Fibroblast of skin of right biceps (primary cell): ENCODE data around the gene PTGES2.

Experiments
- DNase-seq: peaks from one replicate; pipeline ENCODE4 v3.0.0-alpha.2; 2013

The PTGES2 gene

DNA sequence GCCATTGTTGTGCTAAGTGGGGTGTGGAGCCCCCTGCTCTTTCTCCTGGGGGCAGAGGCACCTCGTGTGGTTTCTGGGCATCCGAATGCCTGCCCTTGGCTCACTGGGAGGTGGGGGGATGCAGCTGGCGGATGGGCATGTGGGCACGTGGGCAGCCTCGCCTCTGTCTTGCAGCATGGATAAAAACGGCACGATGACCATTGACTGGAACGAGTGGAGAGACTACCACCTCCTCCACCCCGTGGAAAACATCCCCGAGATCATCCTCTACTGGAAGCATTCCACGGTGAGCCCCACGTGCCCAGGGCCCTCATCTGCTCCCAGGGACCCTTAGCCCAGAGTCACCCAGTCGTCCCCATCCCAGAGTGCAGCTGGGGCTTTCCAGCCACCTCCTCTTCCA, 25.3 kb downstream of the PTGES2 start:
- DNase-seq, result no peak

DNA sequence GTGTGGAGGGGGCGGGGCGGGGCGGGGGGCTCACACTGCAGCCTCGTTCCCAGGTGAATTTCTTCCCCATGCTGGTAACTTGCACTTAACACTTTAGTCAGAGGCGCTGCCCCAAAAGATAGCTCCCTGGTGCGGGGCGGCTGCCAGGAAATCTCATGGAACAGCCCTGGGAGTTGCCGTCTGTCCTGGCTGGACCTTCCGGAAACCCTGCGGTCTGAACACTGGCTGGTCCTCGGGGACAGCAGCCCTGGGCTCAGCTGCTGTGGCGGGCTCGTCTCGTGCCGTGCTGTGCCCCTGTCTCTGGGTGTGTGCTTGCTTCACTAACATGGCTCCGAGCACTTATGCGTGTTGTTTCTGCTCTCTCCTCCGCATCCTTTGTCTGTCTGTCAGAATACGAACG, 25.8 kb downstream of the PTGES2 start:
- no peak for DNase-seq

DNA sequence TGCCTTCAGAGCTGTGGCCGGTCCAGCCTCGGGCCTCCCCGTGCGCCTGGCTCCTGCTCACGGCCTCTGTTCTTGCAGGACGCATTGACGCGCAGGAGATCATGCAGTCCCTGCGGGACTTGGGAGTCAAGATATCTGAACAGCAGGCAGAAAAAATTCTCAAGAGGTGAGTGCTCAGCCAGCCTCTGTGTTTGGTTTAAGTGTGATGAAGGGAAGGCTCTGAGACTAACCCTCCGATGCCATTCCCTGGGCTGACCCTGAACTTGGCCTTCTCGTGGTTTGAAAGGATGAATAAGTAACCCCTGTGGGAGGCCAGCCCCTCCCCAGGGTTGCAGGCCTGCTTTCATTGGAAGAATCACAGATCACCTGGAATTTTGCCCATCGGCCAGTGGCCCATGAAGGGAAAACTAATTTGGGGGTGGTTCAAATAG, 26.3 kb downstream of the PTGES2 start:
- no peak for DNase-seq

DNA sequence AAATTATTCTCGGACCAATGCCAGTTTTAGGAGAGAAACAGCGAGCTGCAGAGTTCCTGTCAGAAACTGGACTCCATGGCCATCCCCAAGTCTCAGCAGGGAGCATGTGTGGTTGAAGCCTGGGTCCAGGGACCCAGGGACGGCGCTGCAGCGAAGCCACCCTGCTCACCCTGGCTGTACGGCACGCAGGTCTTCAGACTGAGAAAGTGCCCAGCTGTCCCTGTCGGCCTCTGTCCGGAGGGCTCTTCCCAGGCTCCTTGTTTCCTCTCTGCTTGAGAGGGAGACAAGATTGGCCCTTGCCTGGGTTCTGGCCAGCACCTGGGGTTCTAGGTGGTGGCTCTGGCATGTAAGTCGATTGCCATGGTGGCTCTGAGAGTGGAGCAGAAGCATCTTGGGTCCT, 26.9 kb downstream of the PTGES2 start:
- no peak for DNase-seq

DNA sequence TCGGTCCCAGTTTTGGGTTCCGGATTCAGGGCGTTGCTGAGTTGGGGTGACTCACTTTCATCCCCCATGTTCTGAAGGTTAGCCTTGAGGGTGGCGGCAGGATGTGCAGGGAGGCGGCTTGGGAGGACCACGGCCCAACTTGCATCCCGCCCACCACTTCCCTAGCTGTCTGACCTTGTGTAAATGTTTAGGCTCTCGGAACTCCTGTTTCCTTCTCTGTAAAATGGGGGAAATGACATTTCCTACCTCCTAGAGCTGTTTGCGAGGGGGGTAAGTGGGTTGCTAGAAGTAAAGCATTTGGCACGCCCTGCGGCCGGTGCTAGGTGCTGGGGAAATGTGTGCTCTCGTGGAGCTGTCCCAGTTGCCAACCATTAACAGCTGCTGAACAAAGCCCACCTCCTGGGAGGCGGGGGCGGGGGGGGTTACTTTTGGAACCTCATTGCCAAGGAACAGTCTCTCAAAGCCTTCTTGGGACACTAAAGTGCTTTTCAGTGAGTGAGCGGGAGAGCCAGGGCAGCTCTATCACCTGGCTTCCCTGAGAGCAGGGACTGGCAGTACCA, 27.5 kb downstream of the PTGES2 start:
- peak; percentile 28 for DNase-seq

DNA sequence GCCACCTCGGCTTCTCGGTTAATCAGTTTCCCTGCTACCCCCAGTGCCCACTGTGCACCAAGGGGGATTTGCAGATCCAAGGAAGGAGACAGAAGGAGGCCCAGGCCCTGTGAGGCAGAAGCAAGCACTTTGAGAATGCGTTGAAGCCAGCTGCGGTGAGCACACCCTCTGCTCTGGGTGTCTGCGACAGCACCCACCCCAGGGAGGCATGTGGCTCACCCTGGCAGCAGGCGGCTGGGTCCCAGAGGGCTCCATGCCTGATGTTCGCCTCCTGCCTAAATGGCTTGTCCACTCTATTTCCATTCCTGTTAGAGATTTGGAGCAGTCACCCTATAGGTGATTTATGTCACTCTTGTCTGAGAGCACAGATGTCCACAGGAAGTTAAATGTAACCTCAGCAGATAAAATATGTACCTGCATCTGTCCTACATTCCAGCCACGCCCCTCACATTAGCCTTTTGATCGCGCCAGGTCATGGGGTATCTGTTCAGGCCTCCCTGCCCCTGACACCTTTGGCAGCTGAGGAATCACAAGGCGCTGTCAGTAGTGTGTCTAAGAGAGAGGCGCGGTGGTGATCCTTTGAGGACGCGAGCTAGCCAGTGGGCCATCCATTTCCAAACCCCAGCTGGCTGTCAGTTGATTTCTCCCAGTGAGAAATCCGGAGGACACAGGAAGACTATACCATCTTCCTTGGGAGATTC, 28.1 kb downstream of the PTGES2 start:
- DNase-seq, result peak; percentile 30

DNA sequence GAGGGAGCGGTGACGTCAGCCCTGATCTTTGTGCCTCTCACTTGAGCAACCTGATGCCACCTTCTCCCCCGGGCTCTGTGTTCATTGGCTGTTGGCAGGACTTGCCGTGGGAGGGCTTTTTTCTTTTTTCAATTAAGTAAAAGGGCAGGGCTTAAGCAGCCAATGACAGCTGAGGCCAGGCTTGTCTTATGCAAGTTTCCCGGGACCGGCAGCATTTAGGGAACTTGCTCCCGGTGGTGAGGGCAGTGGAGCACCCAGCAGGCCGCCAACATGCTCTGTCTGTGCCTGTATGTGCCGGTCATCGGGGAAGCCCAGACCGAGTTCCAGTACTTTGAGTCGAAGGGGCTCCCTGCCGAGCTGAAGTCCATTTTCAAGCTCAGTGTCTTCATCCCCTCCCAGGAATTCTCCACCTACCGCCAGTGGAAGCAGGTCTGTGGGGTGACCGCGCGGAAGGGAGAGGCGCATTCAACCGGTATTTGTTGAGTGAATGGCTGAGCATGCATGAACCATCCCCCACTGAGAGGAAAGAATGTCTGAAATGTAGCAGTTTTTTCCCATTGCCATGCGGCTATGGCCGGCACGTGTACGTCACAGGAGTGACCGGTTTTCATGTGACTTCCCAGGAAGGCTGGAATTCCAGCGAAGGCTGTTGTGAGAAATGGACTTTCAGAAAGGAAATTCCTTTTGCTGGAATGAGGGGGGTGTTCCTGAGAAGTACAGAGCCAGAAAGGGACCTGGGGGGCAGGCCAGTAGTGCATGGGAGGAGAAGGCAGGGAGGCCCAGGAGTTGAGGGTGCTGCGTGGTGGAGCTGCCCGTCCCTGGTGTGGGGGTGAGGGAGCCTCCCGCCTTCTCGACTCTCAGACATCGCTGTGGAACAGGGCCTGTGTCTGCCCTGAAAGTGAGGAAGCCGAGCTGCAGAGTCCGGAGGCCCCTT, 29.0 kb downstream of the PTGES2 start:
- peak; percentile 97 for DNase-seq

DNA sequence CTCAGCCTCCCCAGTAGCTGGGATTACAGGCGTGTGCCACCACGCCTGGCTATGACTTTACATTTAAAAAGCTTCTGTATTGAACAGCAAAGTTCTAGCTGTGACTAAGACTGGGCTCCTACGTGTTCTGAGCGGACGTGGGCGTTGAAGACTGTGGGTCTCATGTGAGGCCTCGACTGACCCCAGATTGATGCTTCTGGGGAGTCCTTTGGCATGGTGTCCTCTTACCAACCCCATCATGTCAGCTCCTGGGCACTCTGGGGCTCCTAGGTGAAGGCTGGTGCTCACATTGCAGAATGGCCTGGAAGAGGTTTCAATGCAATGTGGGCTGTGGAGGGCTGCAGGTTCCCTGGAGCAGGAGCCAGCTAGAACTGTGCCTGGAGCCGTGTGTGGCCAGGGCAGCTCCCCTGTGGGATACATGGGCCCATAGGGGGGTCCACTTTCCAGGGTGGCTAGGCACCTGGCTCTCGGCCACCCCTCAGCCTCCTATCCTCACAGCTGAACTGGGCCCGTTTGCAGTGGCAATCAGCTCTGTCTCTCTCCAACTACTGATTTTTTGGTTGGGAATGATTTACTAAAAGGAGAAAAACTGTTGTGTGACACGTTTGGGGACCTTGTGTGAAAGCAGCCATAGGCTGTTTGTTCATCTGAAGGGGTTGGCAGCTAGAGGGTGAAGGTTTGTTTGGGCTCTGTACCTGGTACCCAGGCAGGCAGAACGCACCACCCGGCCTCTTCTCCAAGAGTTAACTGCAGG, 29.8 kb downstream of the PTGES2 start:
- DNase-seq, result no peak

DNA sequence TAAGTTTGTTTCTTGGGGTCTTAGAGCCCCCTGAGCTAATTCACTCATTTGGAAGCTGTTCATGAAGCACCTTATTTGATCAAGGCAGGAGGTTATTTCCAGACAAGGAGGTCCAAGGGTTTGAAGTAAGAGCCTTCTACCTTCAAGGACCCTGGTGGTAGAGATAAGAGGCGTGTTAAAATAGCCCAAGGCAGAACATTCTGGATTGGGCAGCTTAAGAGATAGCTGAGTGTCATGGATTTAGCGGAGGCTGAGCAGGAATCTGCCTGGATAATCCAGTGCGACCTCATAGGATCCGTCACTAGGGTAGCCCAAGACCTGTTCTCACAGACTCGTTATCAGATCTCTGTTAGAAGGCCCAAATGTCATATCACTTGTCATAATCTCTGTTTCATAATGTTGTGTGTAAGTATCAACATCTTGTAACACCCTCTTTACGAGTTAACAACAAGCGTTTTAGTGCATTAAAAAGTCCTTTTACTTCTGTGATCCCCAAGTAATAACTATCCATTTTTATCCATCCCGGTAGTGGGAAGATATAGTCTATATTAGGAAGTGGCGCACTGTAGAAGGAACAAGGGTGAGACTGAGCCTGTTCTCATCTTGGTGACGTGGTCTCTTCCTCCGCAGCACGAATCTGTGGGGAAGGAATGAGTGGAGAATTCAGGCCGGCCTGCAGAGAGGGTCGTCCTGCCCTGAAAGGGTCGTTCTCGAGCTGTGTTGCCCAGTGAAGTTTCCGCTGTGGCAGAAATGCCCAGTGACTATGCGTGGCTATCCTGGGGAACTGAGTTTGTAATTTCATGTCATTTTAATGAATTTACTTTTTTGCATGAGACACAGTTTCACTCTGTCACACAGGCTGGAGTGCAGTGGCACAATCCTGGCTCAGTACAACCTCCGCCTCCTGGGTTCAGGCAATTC, 30.7 kb downstream of the PTGES2 start:
- no peak for DNase-seq

DNA sequence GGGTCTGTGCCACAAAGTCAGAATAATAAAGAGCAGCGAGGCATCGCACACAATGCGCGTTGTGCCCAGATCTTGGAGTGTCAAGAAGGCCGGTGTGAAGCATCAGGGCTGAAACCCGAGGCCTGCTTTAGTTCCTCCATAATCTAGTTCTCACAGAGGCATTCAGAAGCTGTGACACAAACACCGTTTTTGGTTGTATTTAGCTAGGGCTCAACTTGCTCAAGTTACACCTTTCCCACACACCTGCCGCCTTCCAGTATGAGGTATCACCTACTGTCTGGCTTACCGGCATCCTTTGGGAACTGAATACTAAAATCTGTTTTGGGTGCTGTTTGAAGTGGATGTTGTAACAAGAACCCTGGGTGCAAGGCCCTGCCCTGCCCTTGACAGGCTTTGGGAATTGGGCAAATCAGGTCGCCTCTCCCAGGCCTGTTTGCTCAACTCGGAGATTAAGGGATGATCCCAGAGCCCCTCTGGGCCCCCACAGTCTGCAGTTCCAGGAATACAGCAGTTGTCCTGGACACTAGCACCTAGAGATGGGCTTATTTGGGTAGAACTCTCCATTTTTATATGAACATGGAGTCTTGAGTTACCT, 32.5 kb downstream of the PTGES2 start:
- no peak for DNase-seq

DNA sequence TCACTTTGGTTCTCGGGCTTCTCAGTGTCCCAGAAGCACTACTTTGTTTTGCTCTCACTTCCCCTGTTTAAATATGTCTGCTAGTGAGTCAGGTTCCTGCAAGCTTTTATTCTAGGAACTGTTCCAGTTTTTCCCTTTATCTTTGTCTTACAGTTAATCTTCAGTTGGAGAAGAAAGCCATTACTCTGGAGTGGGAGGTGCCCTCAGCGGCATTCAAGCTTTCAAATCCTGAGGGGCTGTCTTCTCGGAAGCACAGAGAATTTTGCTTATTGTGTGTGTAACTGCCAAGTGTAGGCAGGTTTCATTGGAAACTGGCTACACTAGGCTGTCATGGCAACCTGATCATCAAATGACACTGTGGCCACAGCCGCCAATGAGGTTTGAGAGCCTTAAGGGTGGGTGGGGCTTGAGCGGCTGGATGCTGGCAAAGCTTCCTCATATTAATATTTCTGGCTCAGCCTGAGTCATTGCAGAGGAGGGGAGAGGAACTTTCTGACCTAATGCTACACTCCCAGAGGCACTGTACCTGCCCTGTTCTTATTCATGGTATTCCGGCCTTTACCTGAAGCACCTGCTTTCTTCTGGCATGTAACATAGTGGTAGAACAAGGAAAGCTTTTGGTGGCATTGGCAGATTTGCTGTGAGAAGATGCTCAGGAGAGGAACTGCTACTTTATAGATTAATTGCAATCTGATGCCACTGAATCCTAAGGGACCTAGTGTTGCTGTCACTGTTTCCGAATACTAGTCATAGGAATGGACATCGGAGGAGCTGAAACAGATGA, 33.2 kb downstream of the PTGES2 start:
- peak; percentile 98 for DNase-seq

DNA sequence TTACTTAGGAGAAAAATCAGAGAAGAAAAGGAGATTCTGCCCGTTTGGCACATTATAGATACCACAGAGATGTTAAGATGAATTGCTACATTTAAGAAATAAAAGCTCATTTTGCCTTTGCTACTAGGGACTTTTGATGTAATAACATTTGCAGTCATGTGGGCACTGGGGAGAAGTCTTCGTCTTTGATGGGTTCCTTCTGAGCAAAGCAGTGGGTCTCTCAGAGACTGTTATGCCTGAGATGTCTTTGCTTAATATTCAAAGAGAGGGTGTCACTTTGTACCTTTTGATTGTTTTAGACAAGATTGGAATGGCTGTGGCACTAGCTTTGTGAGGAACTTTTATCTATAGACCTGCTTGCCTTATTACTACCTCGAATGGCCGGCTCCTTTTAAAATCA, 34.5 kb downstream of the PTGES2 start:
- DNase-seq, result no peak

DNA sequence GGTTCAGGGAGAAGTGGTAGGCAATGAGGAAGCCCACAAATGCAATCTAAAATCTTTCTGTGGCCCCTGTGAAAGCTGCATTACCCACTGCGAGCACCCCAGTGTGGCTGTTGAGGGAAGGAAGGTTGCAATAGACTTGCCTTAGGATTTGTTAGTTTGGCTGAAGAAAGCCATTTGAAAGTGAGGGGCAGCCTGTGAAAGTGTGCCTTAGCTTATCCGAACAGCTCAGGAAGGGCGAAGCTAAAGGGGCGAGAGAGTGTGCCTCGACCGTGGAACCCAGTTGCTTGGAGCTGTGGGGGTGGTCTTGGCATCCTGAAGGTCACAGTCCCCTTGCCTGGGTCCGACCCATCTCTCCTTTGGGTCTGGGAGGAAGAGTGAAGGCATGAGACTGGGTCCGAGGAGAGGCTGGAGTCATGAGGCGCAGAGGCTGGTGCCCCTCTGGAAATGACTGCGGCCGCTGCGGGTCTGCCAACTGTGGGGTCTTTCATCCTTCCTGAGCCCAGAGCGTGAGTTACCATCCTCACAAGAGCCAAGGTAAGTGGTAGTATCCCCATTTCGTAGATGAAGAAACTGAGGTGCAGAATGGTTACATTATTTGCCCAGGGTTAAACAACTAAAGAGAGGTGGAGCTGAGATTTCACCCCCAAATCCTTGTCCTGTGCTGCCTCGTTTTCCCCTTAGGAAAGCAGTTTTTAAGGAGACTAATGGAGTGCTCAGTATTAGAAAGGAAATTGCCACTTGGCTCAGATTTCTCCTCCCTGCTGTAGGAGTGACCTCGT, 35.1 kb downstream of the PTGES2 start:
- DNase-seq, result no peak

DNA sequence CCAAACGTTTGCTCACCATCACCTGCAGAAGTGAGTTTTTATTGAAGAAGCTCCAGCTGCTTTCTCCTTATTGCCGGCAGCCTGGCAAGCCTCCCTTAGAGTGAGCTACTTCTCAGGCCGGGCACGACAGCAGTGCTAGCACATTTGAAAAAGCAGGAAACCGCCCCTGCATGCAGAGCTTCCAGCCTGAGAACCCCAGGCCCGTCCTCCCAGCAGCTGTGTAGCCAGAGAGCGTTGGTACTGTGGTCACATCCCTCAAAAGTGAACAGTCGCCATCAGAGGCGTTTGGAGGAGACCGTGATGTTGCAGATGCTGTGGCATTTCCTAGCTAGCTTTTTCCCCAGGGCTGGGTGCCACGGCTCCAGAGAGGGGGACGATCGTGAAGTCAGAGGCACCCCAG, 36.0 kb downstream of the PTGES2 start:
- DNase-seq, result no peak

DNA sequence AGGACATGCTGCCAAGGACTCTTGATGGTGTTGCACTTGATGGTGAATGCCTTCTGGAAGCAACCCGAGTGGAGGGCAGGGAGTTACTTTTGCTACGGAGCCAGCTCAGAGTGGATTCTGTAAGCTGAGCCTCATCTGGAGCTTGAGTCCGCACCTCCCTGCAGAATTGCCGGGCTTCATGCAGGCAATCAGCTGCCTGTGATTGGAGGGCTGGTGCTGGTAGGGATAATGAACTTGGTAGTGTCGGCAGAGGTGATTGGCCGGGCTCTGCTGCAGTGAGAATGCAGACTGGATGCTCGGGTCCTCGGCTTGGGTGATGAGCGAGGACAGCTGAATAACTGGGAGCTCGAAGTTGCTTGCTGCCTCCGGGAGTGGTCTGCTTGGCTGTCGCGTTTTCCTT, 36.4 kb downstream of the PTGES2 start:
- peak; percentile 86 for DNase-seq

DNA sequence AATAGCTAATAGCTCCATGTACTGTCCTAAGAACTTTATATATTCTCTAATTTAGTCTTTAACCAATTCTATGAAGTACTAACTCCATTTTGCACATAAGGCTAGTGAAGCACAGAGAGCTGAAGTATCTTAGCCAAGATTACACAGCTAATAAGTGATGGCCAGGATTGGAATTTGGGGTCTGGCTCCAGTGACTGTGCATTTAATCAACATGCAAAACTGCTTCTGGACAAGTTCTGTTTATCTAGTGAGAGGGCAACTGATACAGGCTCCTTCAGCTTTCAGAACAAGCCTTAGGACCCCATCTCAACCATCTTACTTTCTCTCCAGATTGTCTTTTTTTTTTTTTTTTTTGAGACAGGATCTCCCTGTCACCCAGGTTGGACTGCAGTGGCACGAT, 38.2 kb downstream of the PTGES2 start:
- no peak for DNase-seq

DNA sequence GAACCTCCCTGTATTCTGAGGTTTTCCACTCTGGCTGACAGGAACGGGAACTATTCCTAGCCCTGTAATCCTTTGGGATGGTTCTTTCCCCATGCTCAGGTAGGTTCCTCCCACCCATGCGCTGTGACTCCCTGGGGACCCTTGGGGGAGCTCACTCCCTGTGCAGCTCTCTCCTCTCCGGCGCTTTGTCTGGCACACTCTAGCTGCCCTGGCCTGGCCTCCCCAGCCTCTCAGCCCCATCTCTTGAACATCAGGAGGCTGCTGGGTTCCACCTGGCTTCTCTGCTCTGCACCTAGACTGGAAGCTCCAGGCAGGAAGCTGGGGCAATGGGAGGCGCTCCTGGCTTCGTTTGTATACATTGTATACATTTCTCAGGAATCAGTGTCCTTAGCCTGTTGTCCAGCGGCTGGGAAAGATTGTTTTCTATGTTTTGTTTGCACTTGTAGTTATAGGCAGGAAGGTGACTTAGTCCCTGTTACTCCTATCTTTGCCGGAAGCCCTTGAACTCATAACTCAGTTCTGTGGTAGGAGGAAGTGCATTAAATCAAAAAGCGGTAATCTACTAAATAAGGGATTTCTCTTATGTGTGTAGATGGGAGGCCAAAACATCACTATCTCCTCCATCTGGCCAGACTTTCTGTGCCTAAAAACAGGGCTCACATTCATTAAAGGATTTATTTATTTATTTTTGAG, 39.1 kb downstream of the PTGES2 start:
- no peak for DNase-seq

DNA sequence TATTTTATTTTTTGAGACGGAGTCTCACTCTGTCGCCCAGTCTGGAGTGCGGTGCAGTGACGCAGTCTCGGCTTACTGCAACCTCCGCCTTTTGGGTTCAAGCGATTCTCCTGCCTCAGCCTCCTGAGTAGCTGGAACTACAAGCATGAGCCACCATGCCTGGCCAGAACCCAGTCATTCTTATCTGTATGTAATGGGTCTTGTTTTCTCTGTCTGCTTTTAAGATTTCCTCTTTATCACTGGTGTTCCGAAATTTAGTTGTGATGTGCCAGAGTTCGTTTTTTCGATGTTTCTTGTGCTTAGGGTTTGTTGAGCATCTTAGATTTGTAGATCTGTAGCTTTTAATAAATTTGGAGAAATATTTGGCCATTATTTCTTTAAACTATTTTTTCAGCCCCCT, 40.3 kb downstream of the PTGES2 start:
- no peak for DNase-seq

DNA sequence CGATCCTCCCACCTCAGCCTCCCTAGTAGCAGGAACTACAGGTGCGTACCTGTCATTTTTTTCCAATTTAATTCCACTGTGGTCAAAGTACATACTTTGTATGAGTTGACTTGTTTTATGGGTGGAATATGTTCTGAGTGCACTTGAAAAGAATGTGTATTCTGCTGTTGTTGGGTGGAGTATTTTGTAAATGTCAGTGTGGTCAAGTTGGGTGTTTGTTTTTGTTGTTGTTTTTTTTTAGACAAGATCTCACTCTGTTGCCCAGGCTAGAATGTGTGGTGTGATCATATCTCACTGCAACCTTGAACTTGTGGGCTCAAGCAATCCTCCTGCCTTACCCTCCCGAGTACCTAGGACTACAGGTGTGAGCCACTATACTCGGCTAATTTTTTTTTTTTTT, 41.6 kb downstream of the PTGES2 start:
- DNase-seq, result no peak
